HL-60 (cell line): ENCODE data around the gene CLSTN2.

Experiments used
- CTCF ChIP-seq: IDR thresholded peaks from one replicate; pipeline ENCODE4 v1.5.1; 2011; ENCODE audit warnings: low read length, control low read depth, inconsistent platforms; ENCODE audit not compliant: insufficient read depth
- GABPA ChIP-seq: IDR thresholded peaks from 2 replicates; pipeline ENCODE4 v1.6.1; 2012; ENCODE audit warnings: low read depth
- POLR2AphosphoS5 ChIP-seq: IDR thresholded peaks from 2 replicates; pipeline ENCODE4 v1.6.1; 2012; ENCODE audit warnings: low read depth
- REST ChIP-seq: IDR thresholded peaks from 2 replicates; pipeline ENCODE4 v1.6.1; 2012; ENCODE audit warnings: low read depth; ENCODE audit not compliant: insufficient replicate concordance
- SPI1 ChIP-seq: IDR thresholded peaks from 2 replicates; pipeline ENCODE4 v1.6.1; 2012; ENCODE audit warnings: low read depth, mild to moderate bottlenecking, borderline replicate concordance

- TF ChIP-seq CTCF: no peak
- TF ChIP-seq REST: no peak
- no peak for TF ChIP-seq POLR2AphosphoS5
- no peak for TF ChIP-seq GABPA
- TF ChIP-seq SPI1: no peak
Measured at GRCh38 chr3:140541975-140542653, 607.1 kb downstream of the CLSTN2 start.
